ENCODE results near the gene ASS1.

The ASS1 gene

DNA sequence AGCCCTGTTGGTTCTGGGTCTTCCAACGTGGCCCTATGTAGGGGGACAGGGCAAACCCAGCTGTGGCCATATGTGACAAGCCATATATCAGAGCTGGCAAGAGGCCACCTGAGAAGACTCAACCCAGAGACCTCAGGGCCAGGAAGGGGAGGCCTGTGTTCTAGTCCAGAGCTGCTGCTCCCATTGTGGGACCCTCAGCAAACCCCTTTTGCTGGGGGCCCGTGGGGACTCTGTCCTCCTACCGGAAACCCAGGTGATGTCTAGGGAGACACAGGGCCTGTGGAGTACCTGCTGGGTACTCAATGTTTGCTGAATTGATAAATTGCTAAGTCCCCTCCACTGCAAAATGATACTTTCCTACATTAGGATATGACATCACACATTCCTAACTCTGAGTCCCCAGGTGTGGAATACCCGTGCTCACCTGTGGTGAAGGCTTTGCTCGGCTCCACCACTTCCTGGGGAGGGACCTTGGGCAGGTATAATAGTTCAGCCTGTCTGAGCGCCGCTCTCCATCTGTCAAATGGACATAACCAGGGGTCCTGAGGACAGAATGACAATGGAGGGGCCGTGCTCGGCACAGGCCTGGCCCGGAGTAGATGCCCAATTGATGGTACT is 38.4 kb upstream of the ASS1 start:
- Histone ChIP-seq H3K9me3 (ENCODE audit: control insufficient read depth, low read depth, low read length) (no peaks in the 10 kb centered on the region), H3K27me3 (ENCODE audit: control insufficient read depth, insufficient read depth, low read length) (no peaks in the 10 kb centered on the region), H3K36me3 (ENCODE audit: control insufficient read depth, low read depth, low read length) (no peaks in the 10 kb centered on the region), H3K4me3 (ENCODE audit: low read length) (no peak overlapping the region), H3K9ac (ENCODE audit: low read length) (no peak overlapping the region), H3K27ac (ENCODE audit: low read length) (no peak overlapping the region), H3K4me1 (ENCODE audit: control insufficient read depth, low read depth, low read length) (no peaks in the 10 kb centered on the region)

DNA sequence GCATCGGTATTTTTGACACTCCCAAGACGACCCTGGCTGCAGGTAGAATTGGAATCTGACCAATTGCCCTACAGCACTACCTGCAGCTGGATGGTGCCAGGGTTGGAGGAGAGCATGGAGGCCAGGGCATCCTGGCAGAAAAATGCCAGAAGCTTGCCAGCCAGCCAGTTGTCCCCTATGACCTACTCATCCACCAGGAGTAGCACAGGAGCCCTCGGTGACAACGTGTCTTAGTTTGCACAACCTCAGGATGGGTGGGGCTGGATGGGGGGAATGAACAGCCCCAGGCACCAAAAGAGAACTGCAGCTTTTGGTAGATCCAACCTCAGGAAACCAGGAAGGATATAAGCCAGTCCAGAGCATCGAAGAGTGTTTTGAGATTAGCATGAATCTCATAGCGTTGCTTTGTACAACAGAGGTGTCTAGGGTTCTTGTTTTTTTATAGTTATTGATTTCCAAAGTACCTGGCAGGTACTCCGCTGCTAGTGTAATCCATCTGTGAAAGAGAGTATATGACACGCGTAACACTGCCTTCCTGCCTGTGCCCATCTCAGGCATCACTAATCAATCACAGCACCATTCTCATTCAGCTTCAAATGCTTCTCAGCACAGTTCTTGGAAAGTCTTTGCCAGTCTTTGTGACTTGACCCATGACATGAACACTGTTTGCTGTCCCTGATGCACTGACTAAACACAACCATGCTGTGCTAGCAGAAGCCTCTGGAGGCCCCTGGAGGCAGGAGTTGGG is 36.7 kb upstream of the ASS1 start:
- Histone ChIP-seq H3K4me3 (ENCODE audit: low read length) (no peak overlapping the region), H3K27ac (ENCODE audit: low read length) (no peak overlapping the region), H3K9me3 (ENCODE audit: control insufficient read depth, low read depth, low read length) (no peaks in the 10 kb centered on the region), H3K27me3 (ENCODE audit: control insufficient read depth, insufficient read depth, low read length) (no peaks in the 10 kb centered on the region), H3K36me3 (ENCODE audit: control insufficient read depth, low read depth, low read length) (no peaks in the 10 kb centered on the region), H3K4me1 (ENCODE audit: control insufficient read depth, low read depth, low read length) (no peaks in the 10 kb centered on the region), H3K9ac (ENCODE audit: low read length) (no peak overlapping the region)

DNA sequence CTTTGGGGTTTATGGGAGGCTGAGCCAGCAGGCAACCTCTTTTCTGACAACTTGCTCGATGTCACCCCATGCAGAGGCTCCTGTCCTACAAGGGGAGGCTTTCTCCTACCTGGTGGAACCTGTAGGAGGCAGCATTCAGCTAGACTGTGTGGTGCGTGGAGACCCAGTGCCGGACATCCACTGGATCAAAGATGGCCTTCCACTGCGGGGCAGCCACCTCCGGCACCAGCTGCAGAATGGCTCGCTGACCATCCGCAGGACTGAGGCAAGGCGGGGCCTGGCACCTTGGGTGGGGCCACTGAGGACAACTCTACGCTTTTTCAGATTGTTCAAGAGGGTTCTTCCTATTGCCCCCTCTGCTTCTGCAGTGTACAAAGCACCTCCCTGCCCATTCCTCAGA is 36.1 kb upstream of the ASS1 start:
- no peak overlapping the region for H3K9ac ChIP-seq (ENCODE audit: low read length)
- H3K27ac ChIP-seq (ENCODE audit: low read length): no peak overlapping the region
- H3K9me3 ChIP-seq (ENCODE audit: control insufficient read depth, low read depth, low read length): no peaks in the 10 kb centered on the region
- no peak overlapping the region for H3K4me3 ChIP-seq (ENCODE audit: low read length)
- H3K36me3 ChIP-seq (ENCODE audit: control insufficient read depth, low read depth, low read length): no peaks in the 10 kb centered on the region
- no peaks in the 10 kb centered on the region for H3K4me1 ChIP-seq (ENCODE audit: control insufficient read depth, low read depth, low read length)
- no peaks in the 10 kb centered on the region for H3K27me3 ChIP-seq (ENCODE audit: control insufficient read depth, insufficient read depth, low read length)

GRCh38 chr9:130409246-130409645 is 35.5 kb upstream of the ASS1 start:
- no peaks in the 10 kb centered on the region for H3K27me3 ChIP-seq (ENCODE audit: control insufficient read depth, insufficient read depth, low read length)
- H3K36me3 ChIP-seq (ENCODE audit: control insufficient read depth, low read depth, low read length): no peaks in the 10 kb centered on the region
- no peak overlapping the region for H3K4me3 ChIP-seq (ENCODE audit: low read length)
- H3K27ac ChIP-seq (ENCODE audit: low read length): no peak overlapping the region
- H3K4me1 ChIP-seq (ENCODE audit: control insufficient read depth, low read depth, low read length): no peaks in the 10 kb centered on the region
- H3K9ac ChIP-seq (ENCODE audit: low read length): no peak overlapping the region
- no peaks in the 10 kb centered on the region for H3K9me3 ChIP-seq (ENCODE audit: control insufficient read depth, low read depth, low read length)

- Histone ChIP-seq H3K9me3 (ENCODE audit: control insufficient read depth, low read depth, low read length) (no peaks in the 10 kb centered on the region), H3K4me3 (ENCODE audit: low read length) (no peak overlapping the region), H3K27ac (ENCODE audit: low read length) (no peak overlapping the region), H3K36me3 (ENCODE audit: control insufficient read depth, low read depth, low read length) (no peaks in the 10 kb centered on the region), H3K9ac (ENCODE audit: low read length) (no peak overlapping the region), H3K27me3 (ENCODE audit: control insufficient read depth, insufficient read depth, low read length) (no peaks in the 10 kb centered on the region), H3K4me1 (ENCODE audit: control insufficient read depth, low read depth, low read length) (no peaks in the 10 kb centered on the region)
Observed at GRCh38 chr9:130410443-130410842, 34.3 kb upstream of the ASS1 start.

- no peak overlapping the region for H3K4me3 ChIP-seq (ENCODE audit: low read length)
- H3K27me3 ChIP-seq (ENCODE audit: control insufficient read depth, insufficient read depth, low read length): no peaks in the 10 kb centered on the region
- H3K4me1 ChIP-seq (ENCODE audit: control insufficient read depth, low read depth, low read length): no peaks in the 10 kb centered on the region
- H3K36me3 ChIP-seq (ENCODE audit: control insufficient read depth, low read depth, low read length): no peaks in the 10 kb centered on the region
- H3K9me3 ChIP-seq (ENCODE audit: control insufficient read depth, low read depth, low read length): no peaks in the 10 kb centered on the region
- no peak overlapping the region for H3K27ac ChIP-seq (ENCODE audit: low read length)
- H3K9ac ChIP-seq (ENCODE audit: low read length): no peak overlapping the region
Observed at GRCh38 chr9:130411566-130411915, 33.2 kb upstream of the ASS1 start.

DNA sequence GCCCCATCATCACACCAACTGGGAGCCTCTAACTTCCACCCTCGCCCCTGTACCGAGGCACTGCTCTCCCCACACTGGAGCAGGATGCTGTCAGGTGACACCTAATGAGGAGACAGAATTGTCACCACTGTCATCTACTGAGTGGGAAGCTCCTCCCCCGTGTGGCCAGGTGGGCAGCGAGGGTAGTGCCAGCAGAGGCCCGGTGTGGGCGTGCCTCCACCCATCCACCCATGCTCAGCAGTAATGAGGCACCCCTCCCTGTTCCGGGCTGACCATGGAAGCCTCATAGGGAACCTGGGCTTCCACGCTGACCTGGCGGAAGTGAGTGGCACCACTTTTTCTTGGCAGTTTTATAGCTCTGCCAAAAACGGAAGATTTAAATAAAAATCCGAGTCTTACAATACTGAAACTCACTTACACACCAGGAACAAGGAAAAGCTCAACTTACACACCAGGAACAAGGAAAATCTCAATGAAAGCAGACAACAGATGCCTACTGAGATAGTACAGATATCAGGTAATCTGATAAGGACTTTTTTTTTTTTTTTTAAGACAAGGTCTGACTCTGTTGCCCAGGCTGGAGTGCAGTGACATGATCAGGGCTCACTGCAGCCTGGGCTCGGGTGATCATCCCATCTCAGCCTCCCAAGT is 30.6 kb upstream of the ASS1 start:
- H3K9me3 ChIP-seq (ENCODE audit: control insufficient read depth, low read depth, low read length): no peaks in the 10 kb centered on the region
- H3K27me3 ChIP-seq (ENCODE audit: control insufficient read depth, insufficient read depth, low read length): no peaks in the 10 kb centered on the region
- H3K4me3 ChIP-seq (ENCODE audit: low read length): no peak overlapping the region
- no peak overlapping the region for H3K9ac ChIP-seq (ENCODE audit: low read length)
- H3K4me1 ChIP-seq (ENCODE audit: control insufficient read depth, low read depth, low read length): no peaks in the 10 kb centered on the region
- H3K27ac ChIP-seq (ENCODE audit: low read length): no peak overlapping the region
- H3K36me3 ChIP-seq (ENCODE audit: control insufficient read depth, low read depth, low read length): no peaks in the 10 kb centered on the region

DNA sequence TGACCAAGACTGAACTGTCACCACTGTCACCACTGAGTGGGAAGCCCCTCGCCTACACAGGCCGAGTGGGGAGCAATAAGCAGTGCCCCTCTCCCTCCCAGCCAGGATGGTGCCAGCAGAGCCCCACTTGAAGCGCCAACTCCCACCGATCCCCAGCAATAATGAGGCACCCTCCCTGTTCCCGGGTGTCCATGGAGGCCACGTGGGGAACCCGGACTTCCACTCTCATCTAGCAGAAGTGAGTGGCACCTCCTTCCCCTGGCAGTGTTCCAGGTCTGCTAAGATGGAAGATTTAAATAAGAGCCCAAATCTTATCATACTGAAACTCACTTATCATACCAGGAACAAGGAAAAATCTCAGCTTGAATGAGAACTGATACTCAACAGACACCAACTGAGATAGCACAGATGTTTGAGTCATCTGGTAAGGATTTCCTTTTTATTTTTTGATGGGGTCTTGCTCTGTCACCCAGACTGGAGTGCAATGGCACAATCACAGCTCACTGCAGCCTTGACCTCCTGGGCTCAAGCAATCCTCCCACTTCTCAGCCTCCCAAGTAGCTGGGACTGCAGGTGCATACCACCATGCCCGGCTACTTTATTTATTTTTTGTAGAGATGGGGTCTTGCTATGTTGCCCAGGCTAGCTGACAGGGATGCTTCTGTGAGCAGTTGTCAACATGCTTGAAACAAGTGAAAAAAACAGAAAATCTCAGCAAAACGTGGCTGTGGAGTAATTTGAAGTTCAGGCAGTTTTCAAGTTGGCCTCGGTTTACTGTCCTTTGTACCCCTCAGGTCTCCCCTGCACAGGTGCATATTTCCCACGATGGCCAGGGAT is 29.6 kb upstream of the ASS1 start:
- H3K9me3 ChIP-seq (ENCODE audit: control insufficient read depth, low read depth, low read length): no peaks in the 10 kb centered on the region
- no peak overlapping the region for H3K9ac ChIP-seq (ENCODE audit: low read length)
- H3K27ac ChIP-seq (ENCODE audit: low read length): no peak overlapping the region
- no peak overlapping the region for H3K4me3 ChIP-seq (ENCODE audit: low read length)
- no peaks in the 10 kb centered on the region for H3K27me3 ChIP-seq (ENCODE audit: control insufficient read depth, insufficient read depth, low read length)
- no peaks in the 10 kb centered on the region for H3K4me1 ChIP-seq (ENCODE audit: control insufficient read depth, low read depth, low read length)
- H3K36me3 ChIP-seq (ENCODE audit: control insufficient read depth, low read depth, low read length): no peaks in the 10 kb centered on the region

GRCh38 chr9:130417602-130418001 is 27.2 kb upstream of the ASS1 start:
- Histone ChIP-seq H3K27me3 (ENCODE audit: control insufficient read depth, insufficient read depth, low read length) (no peaks in the 10 kb centered on the region), H3K27ac (ENCODE audit: low read length) (no peak overlapping the region), H3K4me1 (ENCODE audit: control insufficient read depth, low read depth, low read length) (peaks cover 15% of the 10 kb centered on the region), H3K4me3 (ENCODE audit: low read length) (no peak overlapping the region), H3K9ac (ENCODE audit: low read length) (no peak overlapping the region), H3K9me3 (ENCODE audit: control insufficient read depth, low read depth, low read length) (no peaks in the 10 kb centered on the region), H3K36me3 (ENCODE audit: control insufficient read depth, low read depth, low read length) (no peaks in the 10 kb centered on the region)

DNA sequence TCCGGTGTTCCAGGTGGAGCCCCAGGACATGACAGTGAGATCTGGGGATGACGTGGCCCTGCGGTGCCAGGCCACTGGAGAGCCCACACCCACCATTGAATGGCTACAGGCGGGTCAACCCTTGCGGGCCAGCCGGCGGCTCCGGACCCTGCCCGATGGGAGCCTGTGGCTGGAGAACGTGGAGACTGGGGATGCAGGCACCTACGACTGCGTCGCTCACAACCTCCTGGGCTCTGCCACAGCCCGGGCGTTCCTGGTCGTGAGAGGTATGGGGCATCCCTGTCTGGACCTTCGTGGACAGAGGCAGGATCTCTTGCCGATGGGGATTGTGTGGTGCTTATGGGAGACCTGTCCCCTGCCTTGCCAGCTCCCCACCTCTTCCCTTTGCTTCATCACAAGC is 26.0 kb upstream of the ASS1 start:
- H3K4me1 ChIP-seq (ENCODE audit: control insufficient read depth, low read depth, low read length): peaks cover 15% of the 10 kb centered on the region
- no peaks in the 10 kb centered on the region for H3K36me3 ChIP-seq (ENCODE audit: control insufficient read depth, low read depth, low read length)
- H3K9me3 ChIP-seq (ENCODE audit: control insufficient read depth, low read depth, low read length): no peaks in the 10 kb centered on the region
- H3K27ac ChIP-seq (ENCODE audit: low read length): no peak overlapping the region
- H3K27me3 ChIP-seq (ENCODE audit: control insufficient read depth, insufficient read depth, low read length): no peaks in the 10 kb centered on the region
- H3K9ac ChIP-seq (ENCODE audit: low read length): no peak overlapping the region
- H3K4me3 ChIP-seq (ENCODE audit: low read length): no peak overlapping the region

GRCh38 chr9:130419521-130420035 is 25.2 kb upstream of the ASS1 start:
- peaks cover 15% of the 10 kb centered on the region for H3K4me1 ChIP-seq (ENCODE audit: control insufficient read depth, low read depth, low read length)
- H3K9me3 ChIP-seq (ENCODE audit: control insufficient read depth, low read depth, low read length): no peaks in the 10 kb centered on the region
- no peaks in the 10 kb centered on the region for H3K36me3 ChIP-seq (ENCODE audit: control insufficient read depth, low read depth, low read length)
- H3K4me3 ChIP-seq (ENCODE audit: low read length): no peak overlapping the region
- no peaks in the 10 kb centered on the region for H3K27me3 ChIP-seq (ENCODE audit: control insufficient read depth, insufficient read depth, low read length)
- no peak overlapping the region for H3K9ac ChIP-seq (ENCODE audit: low read length)
- no peak overlapping the region for H3K27ac ChIP-seq (ENCODE audit: low read length)
